ENCODE results near the gene TMEM129.

The TMEM129 gene

DNA sequence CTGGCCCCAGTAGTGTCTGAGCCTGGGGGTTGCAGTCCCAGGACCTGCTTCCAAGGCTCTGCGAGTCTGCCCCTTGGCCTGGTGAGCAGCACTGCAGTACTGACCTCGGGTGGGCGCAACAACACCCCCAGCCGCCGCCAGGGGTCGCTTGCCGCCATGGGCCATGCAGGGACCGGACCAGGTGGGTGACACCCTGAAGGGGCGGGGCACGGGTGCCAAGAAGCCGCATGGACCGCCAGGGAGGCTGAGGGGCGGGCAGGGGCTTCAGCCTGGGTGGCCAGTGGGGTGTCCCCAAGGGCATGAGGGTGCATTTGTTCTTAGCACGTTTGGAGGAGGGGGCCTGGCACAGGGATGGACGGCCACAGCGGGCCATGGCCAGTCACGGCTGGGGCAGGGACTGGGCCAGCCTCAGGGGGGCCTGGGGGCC is 25.2 kb upstream of the TMEM129 start:
- TF ChIP-seq, protein P1, sequence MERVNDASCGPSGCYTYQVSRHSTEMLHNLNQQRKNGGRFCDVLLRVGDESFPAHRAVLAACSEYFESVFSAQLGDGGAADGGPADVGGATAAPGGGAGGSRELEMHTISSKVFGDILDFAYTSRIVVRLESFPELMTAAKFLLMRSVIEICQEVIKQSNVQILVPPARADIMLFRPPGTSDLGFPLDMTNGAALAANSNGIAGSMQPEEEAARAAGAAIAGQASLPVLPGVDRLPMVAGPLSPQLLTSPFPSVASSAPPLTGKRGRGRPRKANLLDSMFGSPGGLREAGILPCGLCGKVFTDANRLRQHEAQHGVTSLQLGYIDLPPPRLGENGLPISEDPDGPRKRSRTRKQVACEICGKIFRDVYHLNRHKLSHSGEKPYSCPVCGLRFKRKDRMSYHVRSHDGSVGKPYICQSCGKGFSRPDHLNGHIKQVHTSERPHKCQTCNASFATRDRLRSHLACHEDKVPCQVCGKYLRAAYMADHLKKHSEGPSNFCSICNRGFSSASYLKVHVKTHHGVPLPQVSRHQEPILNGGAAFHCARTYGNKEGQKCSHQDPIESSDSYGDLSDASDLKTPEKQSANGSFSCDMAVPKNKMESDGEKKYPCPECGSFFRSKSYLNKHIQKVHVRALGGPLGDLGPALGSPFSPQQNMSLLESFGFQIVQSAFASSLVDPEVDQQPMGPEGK (CRISPR knock-in tag; IDR thresholded peaks at IDR 0.05; ENCODE audit: borderline replicate concordance), result no peak
- TF ChIP-seq CSDC2 (CRISPR knock-in tag; IDR thresholded peaks at IDR 0.05) (no peak), SNAI2 (CRISPR knock-in tag; IDR thresholded peaks at IDR 0.05) (no peak)
- TF ChIP-seq, protein P2, sequence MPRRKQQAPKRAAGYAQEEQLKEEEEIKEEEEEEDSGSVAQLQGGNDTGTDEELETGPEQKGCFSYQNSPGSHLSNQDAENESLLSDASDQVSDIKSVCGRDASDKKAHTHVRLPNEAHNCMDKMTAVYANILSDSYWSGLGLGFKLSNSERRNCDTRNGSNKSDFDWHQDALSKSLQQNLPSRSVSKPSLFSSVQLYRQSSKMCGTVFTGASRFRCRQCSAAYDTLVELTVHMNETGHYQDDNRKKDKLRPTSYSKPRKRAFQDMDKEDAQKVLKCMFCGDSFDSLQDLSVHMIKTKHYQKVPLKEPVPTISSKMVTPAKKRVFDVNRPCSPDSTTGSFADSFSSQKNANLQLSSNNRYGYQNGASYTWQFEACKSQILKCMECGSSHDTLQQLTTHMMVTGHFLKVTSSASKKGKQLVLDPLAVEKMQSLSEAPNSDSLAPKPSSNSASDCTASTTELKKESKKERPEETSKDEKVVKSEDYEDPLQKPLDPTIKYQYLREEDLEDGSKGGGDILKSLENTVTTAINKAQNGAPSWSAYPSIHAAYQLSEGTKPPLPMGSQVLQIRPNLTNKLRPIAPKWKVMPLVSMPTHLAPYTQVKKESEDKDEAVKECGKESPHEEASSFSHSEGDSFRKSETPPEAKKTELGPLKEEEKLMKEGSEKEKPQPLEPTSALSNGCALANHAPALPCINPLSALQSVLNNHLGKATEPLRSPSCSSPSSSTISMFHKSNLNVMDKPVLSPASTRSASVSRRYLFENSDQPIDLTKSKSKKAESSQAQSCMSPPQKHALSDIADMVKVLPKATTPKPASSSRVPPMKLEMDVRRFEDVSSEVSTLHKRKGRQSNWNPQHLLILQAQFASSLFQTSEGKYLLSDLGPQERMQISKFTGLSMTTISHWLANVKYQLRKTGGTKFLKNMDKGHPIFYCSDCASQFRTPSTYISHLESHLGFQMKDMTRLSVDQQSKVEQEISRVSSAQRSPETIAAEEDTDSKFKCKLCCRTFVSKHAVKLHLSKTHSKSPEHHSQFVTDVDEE (CRISPR knock-in tag; IDR thresholded peaks at IDR 0.05), result no peak
- peak; percentile 87 for ATAC-seq

DNA sequence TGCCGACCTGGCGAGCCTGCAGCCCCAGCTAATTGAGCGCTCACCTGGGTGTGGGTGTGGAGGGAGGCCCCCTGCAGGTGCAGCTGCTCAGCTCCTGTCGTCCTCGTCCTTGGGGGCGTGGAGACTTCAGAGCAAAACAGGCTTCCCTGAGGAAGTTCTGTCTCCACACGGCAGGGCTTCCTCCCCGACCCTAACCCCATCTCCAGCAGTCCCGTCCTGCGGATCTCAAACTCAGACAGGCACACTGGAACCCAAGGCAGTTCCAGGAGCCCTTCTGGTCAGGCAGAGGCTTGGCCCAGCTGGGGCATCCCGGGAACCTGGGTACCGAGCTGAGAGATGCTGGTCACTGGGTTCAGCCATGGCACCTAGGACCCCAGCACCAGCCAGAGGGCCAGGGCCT is 24.6 kb upstream of the TMEM129 start:
- TF ChIP-seq SNAI2 (CRISPR knock-in tag; IDR thresholded peaks at IDR 0.05) (no peak), ZNF8 (CRISPR knock-in tag; IDR thresholded peaks at IDR 0.05) (no peak), ESRRG (CRISPR knock-in tag; IDR thresholded peaks at IDR 0.05) (no peak), RARB (CRISPR knock-in tag; IDR thresholded peaks at IDR 0.05) (no peak), ZNF70 (CRISPR knock-in tag; IDR thresholded peaks at IDR 0.05) (no peak), PPARA (CRISPR knock-in tag; IDR thresholded peaks at IDR 0.05; ENCODE audit: borderline replicate concordance) (no peak), CSDC2 (CRISPR knock-in tag; IDR thresholded peaks at IDR 0.05) (no peak), ISL1 (CRISPR knock-in tag; IDR thresholded peaks at IDR 0.05) (no peak)
- TF ChIP-seq, protein P1 (CRISPR knock-in tag; IDR thresholded peaks at IDR 0.05; ENCODE audit: borderline replicate concordance), result no peak
- TF ChIP-seq, protein P3, sequence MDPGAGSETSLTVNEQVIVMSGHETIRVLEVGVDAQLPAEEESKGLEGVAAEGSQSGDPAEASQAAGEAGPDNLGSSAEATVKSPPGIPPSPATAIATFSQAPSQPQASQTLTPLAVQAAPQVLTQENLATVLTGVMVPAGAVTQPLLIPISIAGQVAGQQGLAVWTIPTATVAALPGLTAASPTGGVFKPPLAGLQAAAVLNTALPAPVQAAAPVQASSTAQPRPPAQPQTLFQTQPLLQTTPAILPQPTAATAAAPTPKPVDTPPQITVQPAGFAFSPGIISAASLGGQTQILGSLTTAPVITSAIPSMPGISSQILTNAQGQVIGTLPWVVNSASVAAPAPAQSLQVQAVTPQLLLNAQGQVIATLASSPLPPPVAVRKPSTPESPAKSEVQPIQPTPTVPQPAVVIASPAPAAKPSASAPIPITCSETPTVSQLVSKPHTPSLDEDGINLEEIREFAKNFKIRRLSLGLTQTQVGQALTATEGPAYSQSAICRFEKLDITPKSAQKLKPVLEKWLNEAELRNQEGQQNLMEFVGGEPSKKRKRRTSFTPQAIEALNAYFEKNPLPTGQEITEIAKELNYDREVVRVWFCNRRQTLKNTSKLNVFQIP (CRISPR knock-in tag; IDR thresholded peaks at IDR 0.05; ENCODE audit: borderline replicate concordance, low read depth), result no peak
- TF ChIP-seq, protein P2 (CRISPR knock-in tag; IDR thresholded peaks at IDR 0.05), result no peak
- no peak for ATAC-seq

DNA sequence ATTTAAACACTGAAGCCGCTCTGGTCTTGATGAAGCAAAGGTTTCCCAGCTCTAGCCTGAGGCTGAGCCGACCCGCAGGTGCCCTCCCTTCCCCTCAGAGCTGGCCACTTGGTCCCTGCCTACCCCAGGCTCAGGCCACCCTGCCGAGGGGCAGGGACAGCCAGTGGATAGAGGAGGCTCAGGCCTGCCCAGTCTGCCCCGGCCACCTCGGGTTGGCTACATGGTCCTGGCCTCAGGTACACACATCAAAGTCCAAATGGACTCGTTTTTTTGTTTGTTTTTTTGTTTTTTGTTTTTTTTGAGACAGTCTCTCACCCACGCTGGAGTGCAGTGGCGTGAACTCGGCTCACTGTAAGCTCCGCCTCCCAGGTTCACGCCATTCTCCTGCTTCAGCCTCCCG is 24.0 kb upstream of the TMEM129 start:
- no peak for TF ChIP-seq TOX (CRISPR knock-in tag; IDR thresholded peaks at IDR 0.05; ENCODE audit: borderline replicate concordance)
- TF ChIP-seq ISL1 (CRISPR knock-in tag; IDR thresholded peaks at IDR 0.05), result no peak

DNA sequence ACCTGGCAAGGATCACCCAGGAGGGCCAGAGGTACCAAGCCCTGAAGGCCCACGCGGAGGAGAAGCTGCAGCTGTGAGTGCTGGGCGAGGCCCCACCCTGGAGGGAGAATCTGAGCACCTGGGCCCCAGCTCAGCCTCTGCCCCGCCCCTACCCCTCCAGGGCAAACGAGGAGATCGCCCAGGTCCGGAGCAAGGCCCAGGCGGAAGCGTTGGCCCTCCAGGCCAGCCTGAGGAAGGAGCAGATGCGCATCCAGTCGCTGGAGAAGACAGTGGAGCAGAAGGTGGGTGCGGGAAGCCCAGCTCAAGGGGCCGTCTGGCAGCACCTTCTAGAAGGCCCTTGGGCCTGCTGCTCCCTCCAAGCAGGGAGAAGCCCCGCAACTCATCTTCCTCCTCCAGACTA is 23.4 kb upstream of the TMEM129 start:
- ATAC-seq, result no peak
- TF ChIP-seq BACH2 (CRISPR knock-in tag; IDR thresholded peaks at IDR 0.05; ENCODE audit: borderline replicate concordance) (no peak), ZNF70 (CRISPR knock-in tag; IDR thresholded peaks at IDR 0.05) (no peak), SNAI2 (CRISPR knock-in tag; IDR thresholded peaks at IDR 0.05) (no peak), PPARA (CRISPR knock-in tag; IDR thresholded peaks at IDR 0.05; ENCODE audit: borderline replicate concordance) (no peak), ZFP30 (CRISPR knock-in tag; IDR thresholded peaks at IDR 0.05) (no peak), TOX (CRISPR knock-in tag; IDR thresholded peaks at IDR 0.05; ENCODE audit: borderline replicate concordance) (no peak), ESRRG (CRISPR knock-in tag; IDR thresholded peaks at IDR 0.05) (no peak), ZNF565 (CRISPR knock-in tag; conservative IDR thresholded peaks at IDR 0.05; ENCODE audit: low read depth) (no peak), ISL1 (CRISPR knock-in tag; IDR thresholded peaks at IDR 0.05) (no peak), ZC3H10 (CRISPR knock-in tag; IDR thresholded peaks at IDR 0.05) (no peak), TCF4 (CRISPR knock-in tag; IDR thresholded peaks at IDR 0.05; ENCODE audit: borderline replicate concordance) (no peak), ZNF8 (CRISPR knock-in tag; IDR thresholded peaks at IDR 0.05) (no peak)
- TF ChIP-seq, protein P2 (CRISPR knock-in tag; IDR thresholded peaks at IDR 0.05), result no peak
- TF ChIP-seq, protein P4, sequence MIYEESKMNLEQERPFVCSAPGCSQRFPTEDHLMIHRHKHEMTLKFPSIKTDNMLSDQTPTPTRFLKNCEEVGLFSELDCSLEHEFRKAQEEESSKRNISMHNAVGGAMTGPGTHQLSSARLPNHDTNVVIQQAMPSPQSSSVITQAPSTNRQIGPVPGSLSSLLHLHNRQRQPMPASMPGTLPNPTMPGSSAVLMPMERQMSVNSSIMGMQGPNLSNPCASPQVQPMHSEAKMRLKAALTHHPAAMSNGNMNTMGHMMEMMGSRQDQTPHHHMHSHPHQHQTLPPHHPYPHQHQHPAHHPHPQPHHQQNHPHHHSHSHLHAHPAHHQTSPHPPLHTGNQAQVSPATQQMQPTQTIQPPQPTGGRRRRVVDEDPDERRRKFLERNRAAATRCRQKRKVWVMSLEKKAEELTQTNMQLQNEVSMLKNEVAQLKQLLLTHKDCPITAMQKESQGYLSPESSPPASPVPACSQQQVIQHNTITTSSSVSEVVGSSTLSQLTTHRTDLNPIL (CRISPR knock-in tag; IDR thresholded peaks at IDR 0.05; ENCODE audit: low read depth), result no peak

More for the DNA sequence above, 24.0 kb upstream of the TMEM129 start:
- ATAC-seq, result no peak

Data from SK-N-SH treated with all-trans-retinoic acid at 6 μM for 48 hours (cell line).